H9 (cell line): ENCODE results near the gene REG4. TPM values are rescaled to one million over a fixed set of nuclear protein-coding genes. Genes with fewer than 3 reads are reported as not detected.

ENCODE experiments used
- DNase-seq: peaks from one replicate; pipeline ENCODE4 v3.0.0-alpha.2; 2017
- H2AFZ ChIP-seq: one replicate; pipeline ENCODE4 v1.6.1; 2013; ENCODE audit warnings: mild to moderate bottlenecking, low read length, control low read depth, moderate library complexity
- H2AK5ac ChIP-seq: 2 replicates; pipeline ENCODE4 v1.6.1; 2013; ENCODE audit warnings: low read length, control low read depth, mixed read lengths; ENCODE audit not compliant: insufficient read length
- H2BK120ac ChIP-seq: one replicate; pipeline ENCODE4 v1.6.1; 2013; ENCODE audit warnings: low read depth, mild to moderate bottlenecking, low read length, control low read depth, inconsistent platforms; ENCODE audit not compliant: poor library complexity, severe bottlenecking
- H2BK12ac ChIP-seq: 2 replicates; pipeline ENCODE4 v1.6.1; 2013; ENCODE audit warnings: low read length, control low read depth, mixed read lengths, low read depth; ENCODE audit not compliant: insufficient read length
- H2BK15ac ChIP-seq: 2 replicates; pipeline ENCODE4 v1.6.1; 2013; ENCODE audit warnings: low read depth, low read length, control low read depth
- H2BK20ac ChIP-seq: one replicate; pipeline ENCODE4 v1.6.1; 2013; ENCODE audit warnings: low read depth, mild to moderate bottlenecking, low read length, control low read depth, inconsistent platforms; ENCODE audit not compliant: poor library complexity, severe bottlenecking
- H2BK5ac ChIP-seq: 2 replicates; pipeline ENCODE4 v1.6.1; 2013; ENCODE audit warnings: low read length, control low read depth, mixed read lengths; ENCODE audit not compliant: insufficient read length
- H3K14ac ChIP-seq: 2 replicates; pipeline ENCODE4 v1.6.1; 2013; ENCODE audit warnings: low read length, control low read depth; ENCODE audit not compliant: insufficient read depth
- H3K18ac ChIP-seq: 2 replicates; pipeline ENCODE4 v1.6.1; 2013; ENCODE audit warnings: low read depth, mild to moderate bottlenecking, mixed read lengths, low read length, control low read depth; ENCODE audit not compliant: insufficient read length
- H3K23ac ChIP-seq: 2 replicates; pipeline ENCODE4 v1.6.1; 2013; ENCODE audit warnings: low read length, control low read depth, mixed read lengths, low read depth; ENCODE audit not compliant: insufficient read length
- H3K23me2 ChIP-seq: 2 replicates; pipeline ENCODE4 v1.6.1; 2013; ENCODE audit warnings: low read depth, mild to moderate bottlenecking, mixed read lengths, low read length, control low read depth; ENCODE audit not compliant: insufficient read length, poor library complexity, severe bottlenecking
- H3K27ac ChIP-seq: 2 replicates; pipeline ENCODE4 v1.5.1; 2013; ENCODE audit warnings: low read length, control low read depth, mixed read lengths, low read depth; ENCODE audit not compliant: insufficient read length
- H3K27me3 ChIP-seq: 2 replicates; pipeline ENCODE4 v1.6.1; 2013; ENCODE audit warnings: low read length, control low read depth, inconsistent platforms; ENCODE audit not compliant: insufficient read depth
- H3K4ac ChIP-seq: 2 replicates; pipeline ENCODE4 v1.6.1; 2013; ENCODE audit warnings: low read depth, mild to moderate bottlenecking, control low read depth, inconsistent platforms, low read length, moderate library complexity
- H3K4me1 ChIP-seq: 2 replicates; pipeline ENCODE4 v1.6.1; 2013; ENCODE audit warnings: low read length, control low read depth, inconsistent platforms; ENCODE audit not compliant: insufficient read depth
- H3K4me2 ChIP-seq: 2 replicates; pipeline ENCODE4 v1.6.1; 2013; ENCODE audit warnings: low read length, control low read depth, mixed read lengths; ENCODE audit not compliant: insufficient read length, insufficient read depth
- H3K56ac ChIP-seq: 2 replicates; pipeline ENCODE4 v1.6.1; 2013; ENCODE audit warnings: low read depth, mild to moderate bottlenecking, mixed read lengths, low read length, control low read depth; ENCODE audit not compliant: insufficient read length
- H3K79me1 ChIP-seq: 2 replicates; pipeline ENCODE4 v1.6.1; 2013; ENCODE audit warnings: low read depth, mild to moderate bottlenecking, moderate library complexity, low read length, control low read depth, inconsistent platforms; ENCODE audit not compliant: insufficient read depth, poor library complexity, severe bottlenecking
- H3K79me2 ChIP-seq: 2 replicates; pipeline ENCODE4 v1.6.1; 2013; ENCODE audit warnings: low read length, control low read depth, inconsistent platforms; ENCODE audit not compliant: insufficient read depth
- H3K9ac ChIP-seq: 2 replicates; pipeline ENCODE4 v1.6.1; 2013; ENCODE audit warnings: low read length, control low read depth, mixed read lengths; ENCODE audit not compliant: insufficient read length; ENCODE audit errors: extremely low read depth
- H3K9me3 ChIP-seq: one replicate; pipeline ENCODE4 v1.6.1; 2013; ENCODE audit warnings: low read depth, low read length, inconsistent platforms; ENCODE audit not compliant: control insufficient read depth
- H3T11ph ChIP-seq: one replicate; pipeline ENCODE4 v1.6.1; 2013; ENCODE audit warnings: mild to moderate bottlenecking, low read length, control low read depth, inconsistent platforms
- H4K20me1 ChIP-seq: one replicate; pipeline ENCODE4 v1.6.1; 2013; ENCODE audit not compliant: control insufficient read depth, insufficient read length, insufficient read depth
- H4K5ac ChIP-seq: 2 replicates; pipeline ENCODE4 v1.6.1; 2013; ENCODE audit warnings: low read depth, mild to moderate bottlenecking, mixed read lengths, low read length, control low read depth; ENCODE audit not compliant: insufficient read length
- H4K8ac ChIP-seq: replicated peaks from 2 replicates; pipeline ENCODE4 v1.6.1; 2013; ENCODE audit warnings: low read length, control low read depth, mixed read lengths, low read depth; ENCODE audit not compliant: insufficient read length
- H4K91ac ChIP-seq: 2 replicates; pipeline ENCODE4 v1.6.1; 2013; ENCODE audit warnings: low read depth, mild to moderate bottlenecking, moderate library complexity, mixed read lengths, low read length, control low read depth; ENCODE audit not compliant: insufficient read length
- H3K27ac Mint-ChIP-seq, 3 experiments: 2 replicates in 2 of 3; 3 replicates in 1 of 3; pipeline ENCODE4 v1.8.0; 2020 to 2021; ENCODE audit warnings: mixed read lengths in 3 of 3, mild to moderate bottlenecking in 1 of 3, moderate library complexity in 1 of 3
- H3K27me3 Mint-ChIP-seq: 2 replicates; pipeline ENCODE4 v1.8.0; 2021; ENCODE audit warnings: low read depth, mild to moderate bottlenecking, moderate library complexity, mixed read lengths
- H3K36me3 Mint-ChIP-seq, 3 experiments: 2 replicates in 2 of 3; 3 replicates in 1 of 3; pipeline ENCODE4 v1.8.0; 2020 to 2021; ENCODE audit warnings: low read depth in 3 of 3, mixed read lengths in 3 of 3; ENCODE audit not compliant: insufficient read depth in 1 of 3
- H3K4me1 Mint-ChIP-seq, 2 experiments: 2 replicates each; pipeline ENCODE4 v1.8.0; 2020; ENCODE audit warnings: mixed read lengths in 2 of 2
- H3K4me3 Mint-ChIP-seq, 2 experiments: 2 replicates in 1 of 2; 3 replicates in 1 of 2; pipeline ENCODE4 v1.8.0; 2020 to 2021; ENCODE audit warnings: mild to moderate bottlenecking in 2 of 2, mixed read lengths in 2 of 2, moderate library complexity in 1 of 2
- H3K9me3 Mint-ChIP-seq, 2 experiments: 2 replicates in 1 of 2; 3 replicates in 1 of 2; pipeline ENCODE4 v1.8.0; 2020; ENCODE audit warnings: mild to moderate bottlenecking in 2 of 2, mixed read lengths in 2 of 2, moderate library complexity in 1 of 2
- WGBS: extraction: QIAGEN DNeasy Blood & Tissue Kit; methylation state at CpG from one replicate; pipeline ENCODE4 v1.1.7; 2013; ENCODE audit warnings: missing lambda C conversion rate, low lambda C conversion rate, mixed read lengths; ENCODE audit not compliant: insufficient read length; ENCODE audit errors: extremely low coverage; 5-methylcytosine and 5-hydroxymethylcytosine counted together
- total RNA-seq: library from RNA; stranded (reverse); gene quantifications from 2 replicates; pipeline ENCODE4 v1.2.1, GENCODE V29; 2021
- TF ChIP-seq, protein P1 (sequence below): fragments of 200-600 bp; sonication (generic); conservative IDR thresholded peaks from 3 replicates; pipeline ENCODE4 v1.8.0; 2021; ENCODE audit warnings: antibody characterized with exemption, mild to moderate bottlenecking

The REG4 gene
- total RNA-seq, 1 experiment from 2014 or later = not detected

GRCh38 chr1:119814288-119814687 lies 3.0 kb upstream of the REG4 start:
- Histone ChIP-seq H3K23me2 (no peaks in the 10 kb centered on the region), H3K79me2 (no peaks in the 10 kb centered on the region; the same call in 1 of the 2 replicates), H4K20me1 (no peaks in the 10 kb centered on the region), H3K9ac (no peak overlapping the region), H4K5ac (no peak overlapping the region), H3K79me1 (no peaks in the 10 kb centered on the region), H3K14ac (no peak overlapping the region), H3K27me3 (no peaks in the 10 kb centered on the region), H2BK15ac (no peak overlapping the region), H3K18ac (no peak overlapping the region), H4K91ac (no peak overlapping the region), H2AK5ac (no peak overlapping the region), H4K8ac (no peak overlapping the region), H3K27ac (no peak overlapping the region), H2BK5ac (no peak overlapping the region), H2BK120ac (no peak overlapping the region), H3K9me3 (no peaks in the 10 kb centered on the region), H3K4me2 (no peak overlapping the region), H3K4me1 (no peaks in the 10 kb centered on the region), H3T11ph (no peak overlapping the region), H3K56ac (no peak overlapping the region), H3K4ac (no peak overlapping the region), H3K23ac (no peak overlapping the region), H2BK20ac (no peak overlapping the region), H2AFZ (no peak overlapping the region), H2BK12ac (no peak overlapping the region)
- DNase-seq = no peak
- TF ChIP-seq, protein P1, sequence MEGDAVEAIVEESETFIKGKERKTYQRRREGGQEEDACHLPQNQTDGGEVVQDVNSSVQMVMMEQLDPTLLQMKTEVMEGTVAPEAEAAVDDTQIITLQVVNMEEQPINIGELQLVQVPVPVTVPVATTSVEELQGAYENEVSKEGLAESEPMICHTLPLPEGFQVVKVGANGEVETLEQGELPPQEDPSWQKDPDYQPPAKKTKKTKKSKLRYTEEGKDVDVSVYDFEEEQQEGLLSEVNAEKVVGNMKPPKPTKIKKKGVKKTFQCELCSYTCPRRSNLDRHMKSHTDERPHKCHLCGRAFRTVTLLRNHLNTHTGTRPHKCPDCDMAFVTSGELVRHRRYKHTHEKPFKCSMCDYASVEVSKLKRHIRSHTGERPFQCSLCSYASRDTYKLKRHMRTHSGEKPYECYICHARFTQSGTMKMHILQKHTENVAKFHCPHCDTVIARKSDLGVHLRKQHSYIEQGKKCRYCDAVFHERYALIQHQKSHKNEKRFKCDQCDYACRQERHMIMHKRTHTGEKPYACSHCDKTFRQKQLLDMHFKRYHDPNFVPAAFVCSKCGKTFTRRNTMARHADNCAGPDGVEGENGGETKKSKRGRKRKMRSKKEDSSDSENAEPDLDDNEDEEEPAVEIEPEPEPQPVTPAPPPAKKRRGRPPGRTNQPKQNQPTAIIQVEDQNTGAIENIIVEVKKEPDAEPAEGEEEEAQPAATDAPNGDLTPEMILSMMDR = no peak
- no peak overlapping the region for H3K4me3 Mint-ChIP-seq
- no peak overlapping the region for H3K27ac Mint-ChIP-seq
- no CpG with 5 or more reads among the region's 1 CpG for WGBS
- peaks cover under 1 to 1% of the 10 kb centered on the region in 2 experiments; a peak in 1 of 4 replicates for H3K4me1 Mint-ChIP-seq
- no peaks in the 10 kb centered on the region for H3K9me3 Mint-ChIP-seq
- H3K27me3 Mint-ChIP-seq = peaks cover 4% of the 10 kb centered on the region
- H3K36me3 Mint-ChIP-seq = no peaks in the 10 kb centered on the region
